Activated CD8-positive, alpha-beta T cell treated with anti-CD3 and anti-CD28 coated beads for 36 hours (primary cell): ENCODE data around the gene CLCA1. TPM values are rescaled to one million over a fixed set of nuclear protein-coding genes. Genes with fewer than 3 reads are reported as not detected.

Source experiments
- ATAC-seq: fragments of 200-7000 bp; cut with Tn5 transposase; one replicate; pipeline ENCODE4 v1.10.0; 2021; ENCODE audit warnings: mild to moderate bottlenecking, moderate library complexity
- CTCF ChIA-PET: fragments of 350-600 bp; sonication (Branson Sonifier 250); formaldehyde crosslinking; loops from one replicate; lab custom pipeline; 2021; ENCODE audit warnings: antibody characterized with exemption; lab: Charles Lee
- POLR2A ChIA-PET: fragments of 350-600 bp; sonication (Branson Sonifier 250); formaldehyde crosslinking; loops from one replicate; lab custom pipeline; 2021; ENCODE audit warnings: antibody characterized with exemption; lab: Charles Lee
- DNase-seq: peaks from one replicate; pipeline ENCODE4 v3.0.0-alpha.2; 2020
- H3K27ac Mint-ChIP-seq: one replicate; pipeline ENCODE4 v1.8.0; 2021; ENCODE audit warnings: mild to moderate bottlenecking, mixed read lengths
- H3K27me3 Mint-ChIP-seq: one replicate; pipeline ENCODE4 v1.8.0; 2021; ENCODE audit warnings: mixed read lengths
- H3K36me3 Mint-ChIP-seq: one replicate; pipeline ENCODE4 v1.8.0; 2021; ENCODE audit warnings: low read depth, mixed read lengths
- H3K4me1 Mint-ChIP-seq: one replicate; pipeline ENCODE4 v1.8.0; 2021; ENCODE audit warnings: low read depth, mixed read lengths
- H3K4me3 Mint-ChIP-seq: one replicate; pipeline ENCODE4 v1.8.0; 2021; ENCODE audit warnings: mild to moderate bottlenecking, moderate library complexity, mixed read lengths
- H3K9me3 Mint-ChIP-seq: one replicate; pipeline ENCODE4 v1.8.0; 2021; ENCODE audit warnings: mixed read lengths
- CTCF ChIP-seq: fragments of 200-600 bp; IDR thresholded peaks from one replicate; pipeline ENCODE4 v1.8.0; 2022; ENCODE audit warnings: antibody characterized with exemption, mild to moderate bottlenecking
- intact Hi-C: fragments of 100-400 bp; cut with micrococcal nuclease; formaldehyde crosslinking; loops from one replicate; pipeline ENCODE4 v1.10.0; 2022
- total RNA-seq, 2 experiments: library from RNA; stranded (reverse); gene quantifications; one replicate each; pipeline ENCODE4 v1.2.3, GENCODE V29; 2021

Gene CLCA1
- total RNA-seq, 2 experiments from 2014 or later = not detected

GRCh38 chr1:86455073-86455472 is 13.7 kb upstream of the CLCA1 start:
- intact Hi-C loops = no loop called here
- ATAC-seq (no peak), DNase-seq (no peak)
- Mint-ChIP-seq H3K4me3 (no peak overlapping the region), H3K27me3 (peaks cover 6% of the 10 kb centered on the region), H3K27ac (no peak overlapping the region), H3K9me3 (no peaks in the 10 kb centered on the region), H3K4me1 (no peaks in the 10 kb centered on the region), H3K36me3 (no peaks in the 10 kb centered on the region)
- ChIA-PET POLR2A (no interaction called here), CTCF (interaction anchor here (0.6 kb wide), 1 partner anchor 55 kb away, joined by 3 read pairs; no protein-coding TSS in a partner anchor)
- no peak for TF ChIP-seq CTCF

GRCh38 chr1:86460998-86461397 is 7.7 kb upstream of the CLCA1 start:
- ATAC-seq (no peak), DNase-seq (no peak)
- H3K36me3 Mint-ChIP-seq = no peaks in the 10 kb centered on the region
- no peaks in the 10 kb centered on the region for H3K4me1 Mint-ChIP-seq
- POLR2A ChIA-PET = no interaction called here
- peaks cover 6% of the 10 kb centered on the region for H3K27me3 Mint-ChIP-seq
- H3K27ac Mint-ChIP-seq = no peak overlapping the region
- no peak for TF ChIP-seq CTCF
- H3K4me3 Mint-ChIP-seq = no peak overlapping the region
- no peaks in the 10 kb centered on the region for H3K9me3 Mint-ChIP-seq
- intact Hi-C loops = no loop called here
- CTCF ChIA-PET = interaction anchor here (2.2 to 4.0 kb wide), 2 partner anchors 13 to 39 kb away, joined by 8 to 19 read pairs; no protein-coding TSS in a partner anchor

GRCh38 chr1:86461482-86461881 is 7.2 kb upstream of the CLCA1 start:
- H3K27ac Mint-ChIP-seq = no peak overlapping the region
- DNase-seq (no peak), ATAC-seq (no peak)
- ChIA-PET CTCF (interaction anchor here (2.2 to 4.0 kb wide), 2 partner anchors 13 to 39 kb away, joined by 8 to 19 read pairs; no protein-coding TSS in a partner anchor), POLR2A (no interaction called here)
- TF ChIP-seq CTCF = no peak
- H3K27me3 Mint-ChIP-seq = peaks cover 6% of the 10 kb centered on the region
- no peak overlapping the region for H3K4me3 Mint-ChIP-seq
- H3K36me3 Mint-ChIP-seq = no peaks in the 10 kb centered on the region
- no peaks in the 10 kb centered on the region for H3K9me3 Mint-ChIP-seq
- intact Hi-C loops = no loop called here
- H3K4me1 Mint-ChIP-seq = no peaks in the 10 kb centered on the region

GRCh38 chr1:86464819-86465218 is 3.9 kb upstream of the CLCA1 start:
- ATAC-seq (no peak), DNase-seq (no peak)
- H3K9me3 Mint-ChIP-seq = no peaks in the 10 kb centered on the region
- no peak overlapping the region for H3K27ac Mint-ChIP-seq
- intact Hi-C loops = no loop called here
- peaks cover 1% of the 10 kb centered on the region for H3K27me3 Mint-ChIP-seq
- H3K4me3 Mint-ChIP-seq = no peak overlapping the region
- CTCF ChIA-PET = interaction anchor here (4.0 kb wide), 1 partner anchor 9 kb away, joined by 19 read pairs; no protein-coding TSS in a partner anchor
- POLR2A ChIA-PET = no interaction called here
- TF ChIP-seq CTCF = no peak
- H3K36me3 Mint-ChIP-seq = no peaks in the 10 kb centered on the region
- no peaks in the 10 kb centered on the region for H3K4me1 Mint-ChIP-seq

- Mint-ChIP-seq H3K9me3 (no peaks in the 10 kb centered on the region), H3K4me3 (no peak overlapping the region), H3K27me3 (peaks cover 6% of the 10 kb centered on the region), H3K4me1 (no peaks in the 10 kb centered on the region), H3K36me3 (no peaks in the 10 kb centered on the region), H3K27ac (no peak overlapping the region)
- POLR2A ChIA-PET = no interaction called here
- DNase-seq (no peak), ATAC-seq (no peak)
- TF ChIP-seq CTCF = no peak
- intact Hi-C loops = no loop called here
- CTCF ChIA-PET = interaction anchor here (0.6 to 1.2 kb wide), 3 partner anchors 9 to 86 kb away, joined by 3 to 6 read pairs (median 3); no protein-coding TSS in a partner anchor
These were observed 2.5 kb upstream of the CLCA1 start for GRCh38 chr1:86466109-86466844.
